Activated T-cell treated with anti-CD3 and anti-CD28 coated beads, Interleukin-2, amount 50 U/mL, for 48 hours (primary cell): ENCODE measurements around the gene TAS2R1.

Experiments used
- DNase-seq, 2 experiments: peaks; one replicate each; pipeline ENCODE4 v3.0.0-alpha.2; 2020

Gene TAS2R1

GRCh38 chr5:9582406-9582805 is 47.7 kb downstream of the TAS2R1 start:
- DNase-seq = no peak
